PC-9 (cell line): ENCODE results near the gene RPL37A. TPM values are rescaled to one million over a fixed set of nuclear protein-coding genes. Genes with fewer than 3 reads are reported as not detected.
A peak's percentile ranks its signal among the peaks of the same experiment; 100 is the strongest.

Experiments
- BruUV-seq: library from RNA; stranded (reverse); fragments of 400-500 nt; replicated peaks from 2 replicates; lab custom pipeline; 2021; lab: Mats Ljungman, UMichigan
- CTCF ChIA-PET: fragments of 300-600 bp; sonication (Branson Sonifier 250); formaldehyde crosslinking; loops from one replicate; lab custom pipeline; 2022; ENCODE audit warnings: antibody characterized with exemption; lab: Charles Lee
- POLR2A ChIA-PET: fragments of 300-600 bp; sonication (Branson Sonifier 250); formaldehyde crosslinking; loops from one replicate; lab custom pipeline; 2022; ENCODE audit warnings: antibody characterized with exemption; ENCODE audit not compliant: unreplicated experiment; lab: Charles Lee
- DNase-seq, 2 experiments: peaks; one replicate each; pipeline versions ENCODE4 v3.0.0 to v3.0.0-alpha.2; 2015 to 2022; ENCODE audit warnings: mixed read lengths in 1 of 2
- H2AFZ ChIP-seq: fragments of 200-600 bp; sonication (generic); 2 replicates; pipeline ENCODE4 v1.8.1; 2017; ENCODE audit warnings: antibody characterized with exemption
- H3F3A ChIP-seq: fragments of 200-600 bp; sonication (generic); 2 replicates; pipeline ENCODE4 v1.8.1; 2017; ENCODE audit warnings: antibody characterized with exemption, mild to moderate bottlenecking, low read depth; ENCODE audit not compliant: insufficient read depth
- H3K27ac ChIP-seq: fragments of 200-600 bp; sonication (generic); 2 replicates; pipeline ENCODE4 v1.6.1; 2016; ENCODE audit warnings: mixed run types
- H3K27me3 ChIP-seq: fragments of 200-600 bp; sonication (generic); 2 replicates; pipeline ENCODE4 v1.6.1; 2016; ENCODE audit warnings: low read depth, mixed run types; ENCODE audit not compliant: insufficient read depth
- H3K36me3 ChIP-seq: fragments of 200-600 bp; sonication (generic); 2 replicates; pipeline ENCODE4 v1.6.1; 2016; ENCODE audit warnings: low read depth, mixed run types
- H3K4me1 ChIP-seq: fragments of 200-600 bp; sonication (generic); replicated peaks from 2 replicates; pipeline ENCODE4 v1.6.1; 2016; ENCODE audit warnings: mixed run types; ENCODE audit not compliant: insufficient read depth
- H3K4me2 ChIP-seq: fragments of 200-600 bp; sonication (generic); 2 replicates; pipeline ENCODE4 v1.6.1; 2017; ENCODE audit warnings: mixed run types
- H3K4me3 ChIP-seq: fragments of 200-600 bp; sonication (generic); 2 replicates; pipeline ENCODE4 v1.6.1; 2016; ENCODE audit warnings: mixed run types
- H3K79me2 ChIP-seq: fragments of 200-600 bp; sonication (generic); 2 replicates; pipeline ENCODE4 v1.6.1; 2017; ENCODE audit warnings: low read depth, mixed run types
- H3K9me2 ChIP-seq: fragments of 200-600 bp; sonication (generic); 2 replicates; pipeline ENCODE4 v1.8.1; 2017; ENCODE audit warnings: mild to moderate bottlenecking; ENCODE audit not compliant: insufficient read depth
- H3K9me3 ChIP-seq: fragments of 200-600 bp; sonication (generic); 2 replicates; pipeline ENCODE4 v1.8.1; 2016; ENCODE audit warnings: low read depth; ENCODE audit not compliant: insufficient read depth
- H4K20me1 ChIP-seq: fragments of 200-600 bp; sonication (generic); 2 replicates; pipeline ENCODE4 v1.8.1; 2017; ENCODE audit not compliant: insufficient read depth
- CTCF ChIP-seq: fragments of 200-600 bp; sonication (generic); conservative IDR thresholded peaks from 2 replicates; pipeline ENCODE4 v1.6.1; 2017; ENCODE audit warnings: mixed run types, antibody characterized with exemption, mild to moderate bottlenecking, moderate library complexity
- EZH2 ChIP-seq: fragments of 200-600 bp; sonication (generic); IDR thresholded peaks from 2 replicates; pipeline ENCODE4 v1.8.0; 2017; ENCODE audit warnings: antibody characterized with exemption, low read depth
- intact Hi-C: fragments of 100-400 bp; cut with micrococcal nuclease; formaldehyde crosslinking; loops from one replicate; pipeline ENCODE4 v1.10.0; 2022; ENCODE audit not compliant: unreplicated experiment
- total RNA-seq: library from RNA; stranded (reverse); gene quantifications from 2 replicates; pipeline ENCODE4 v1.2.3, GENCODE V29; 2021

The RPL37A gene
- total RNA-seq, 1 experiment from 2014 or later = 2,248 TPM

- CTCF ChIA-PET = interaction anchor here (0.6 kb wide), 1 partner anchor 363 kb away, joined by 3 read pairs; no protein-coding TSS in a partner anchor
- Histone ChIP-seq H3K9me2 (no peaks in the 10 kb centered on the region), H3F3A (no peaks in the 10 kb centered on the region), H3K4me2 (no peak overlapping the region), H3K27me3 (no peaks in the 10 kb centered on the region), H3K36me3 (no peaks in the 10 kb centered on the region), H3K4me3 (no peak overlapping the region), H3K27ac (no peak overlapping the region), H3K4me1 (no peaks in the 10 kb centered on the region), H4K20me1 (no peaks in the 10 kb centered on the region), H3K9me3 (no peaks in the 10 kb centered on the region), H3K79me2 (no peaks in the 10 kb centered on the region), H2AFZ (no peak overlapping the region)
- no peak for DNase-seq
- BruUV-seq = no TSS peak
- intact Hi-C loops = no loop called here
- TF ChIP-seq EZH2 (no peak), CTCF (no peak)
- POLR2A ChIA-PET = interaction anchor here (0.7 kb wide), 1 partner anchor 42 kb away, joined by 4 read pairs; no protein-coding TSS in a partner anchor
These were observed 21.2 kb upstream of the RPL37A start for GRCh38 chr2:216477283-216478035.

- H2AFZ ChIP-seq = no peak overlapping the region
These were observed 20.5 kb upstream of the RPL37A start for GRCh38 chr2:216478151-216478550.

GRCh38 chr2:216478791-216479190 is 19.9 kb upstream of the RPL37A start:
- no peaks in the 10 kb centered on the region for H3K9me3 ChIP-seq
- no peak overlapping the region for H3K4me2 ChIP-seq
- no peak overlapping the region for H3K27ac ChIP-seq
- POLR2A ChIA-PET = no interaction called here
- H3F3A ChIP-seq = no peaks in the 10 kb centered on the region
- H3K4me1 ChIP-seq = no peaks in the 10 kb centered on the region
- no peak for DNase-seq
- BruUV-seq = no TSS peak
- no peak overlapping the region for H3K4me3 ChIP-seq
- H3K27me3 ChIP-seq = no peaks in the 10 kb centered on the region
- TF ChIP-seq EZH2 = no peak
- TF ChIP-seq CTCF = no peak
- no peak overlapping the region for H2AFZ ChIP-seq
- H3K79me2 ChIP-seq = no peaks in the 10 kb centered on the region
- CTCF ChIA-PET = no interaction called here
- intact Hi-C loops = no loop called here
- no peaks in the 10 kb centered on the region for H3K36me3 ChIP-seq
- no peaks in the 10 kb centered on the region for H3K9me2 ChIP-seq
- no peaks in the 10 kb centered on the region for H4K20me1 ChIP-seq

More at GRCh38 chr2:216478151-216478550, 20.5 kb upstream of the RPL37A start:
- Histone ChIP-seq H3F3A (no peaks in the 10 kb centered on the region), H3K9me3 (no peaks in the 10 kb centered on the region), H3K36me3 (no peaks in the 10 kb centered on the region), H3K4me3 (no peak overlapping the region), H3K27ac (no peak overlapping the region), H3K27me3 (no peaks in the 10 kb centered on the region), H3K4me2 (no peak overlapping the region), H3K79me2 (no peaks in the 10 kb centered on the region), H4K20me1 (no peaks in the 10 kb centered on the region), H3K9me2 (no peaks in the 10 kb centered on the region), H3K4me1 (no peaks in the 10 kb centered on the region)
- TF ChIP-seq EZH2 = no peak
- no peak for TF ChIP-seq CTCF
- BruUV-seq = no TSS peak
- ChIA-PET POLR2A (no interaction called here), CTCF (no interaction called here)
- peak; percentile 25 to 57 for DNase-seq
- intact Hi-C loops = no loop called here
